Activated T-helper 1 cell treated with Interleukin-2 at 50 U/mL for 16 hours (primary cell): ENCODE results near the gene SHMT2.

ENCODE experiments used
- DNase-seq: peaks from one replicate; pipeline ENCODE4 v3.0.0-alpha.2; 2020; ENCODE audit warnings: low read depth

SHMT2 gene

GRCh38 chr12:57215065-57215464 is 14.4 kb upstream of the SHMT2 start:
- DNase-seq, result no peak

- no peak for DNase-seq
These were observed 13.9 kb upstream of the SHMT2 start for GRCh38 chr12:57215668-57216013.

- DNase-seq, result peak; percentile 42
These were observed 13.2 kb upstream of the SHMT2 start, which contains the start of gene NXPH4 for GRCh38 chr12:57216014-57216911. TSS of gene NXPH4 (plus strand) at chr12:57216794. CDS start at chr12:57216970, 176 bp downstream.

- DNase-seq, result no peak
These were observed 12.3 kb upstream of the SHMT2 start for GRCh38 chr12:57216921-57217879.

GRCh38 chr12:57218030-57218853 is 11.3 kb upstream of the SHMT2 start:
- no peak for DNase-seq

GRCh38 chr12:57219205-57219992 is 10.1 kb upstream of the SHMT2 start:
- no peak for DNase-seq

GRCh38 chr12:57219993-57220754 is 9.3 kb upstream of the SHMT2 start:
- no peak for DNase-seq

- no peak for DNase-seq
These were observed 8.7 kb upstream of the SHMT2 start for GRCh38 chr12:57220770-57221168.

- no peak for DNase-seq
These were observed 8.2 kb upstream of the SHMT2 start for GRCh38 chr12:57221169-57221917.

GRCh38 chr12:57222286-57223190 is 7.0 kb upstream of the SHMT2 start:
- no peak for DNase-seq

- no peak for DNase-seq
These were observed 6.0 kb upstream of the SHMT2 start for GRCh38 chr12:57223191-57224165.

- no peak for DNase-seq
These were observed 5.1 kb upstream of the SHMT2 start for GRCh38 chr12:57224278-57224972.

GRCh38 chr12:57224973-57225679 is 4.4 kb upstream of the SHMT2 start:
- no peak for DNase-seq

- DNase-seq, result no peak
These were observed 3.8 kb upstream of the SHMT2 start for GRCh38 chr12:57225680-57226210.

GRCh38 chr12:57226588-57227314 is 2.8 kb upstream of the SHMT2 start:
- no peak for DNase-seq
